A673 (cell line): Measurements from ENCODE around the gene THSD4.

Source experiments
- CTCF ChIP-seq: fragments of 300-800, 200-600 bp; sonication (generic); conservative IDR thresholded peaks from 2 replicates; pipeline ENCODE4 v1.5.1; 2017; ENCODE audit warnings: low read depth, mild to moderate bottlenecking, antibody characterized with exemption, low read length, moderate library complexity, mixed read lengths
- EZH2 ChIP-seq: fragments of 200-600 bp; sonication (generic); IDR thresholded peaks from 2 replicates; pipeline ENCODE4 v1.6.1; 2017; ENCODE audit warnings: borderline replicate concordance, low read depth, mild to moderate bottlenecking, mixed read lengths, antibody characterized with exemption, low read length; ENCODE audit not compliant: poor library complexity, severe bottlenecking

GRCh38 chr15:71182522-71182921, 67.3 kb downstream of the THSD4 start:
- TF ChIP-seq CTCF (no peak), EZH2 (no peak)
